CD4-positive, alpha-beta T cell (primary cell): ENCODE measurements around the gene CSRP1. TPM values are rescaled to one million over a fixed set of nuclear protein-coding genes. Genes with fewer than 3 reads are reported as not detected.

Experiments
- ATAC-seq: fragments of 200-7000 bp; cut with Tn5 transposase; one replicate; pipeline ENCODE4 v1.10.0; 2022; ENCODE audit warnings: mild to moderate bottlenecking; ENCODE audit not compliant: poor library complexity
- CTCF ChIA-PET: fragments of 350-600 bp; sonication (Branson Sonifier 250); formaldehyde crosslinking; loops from one replicate; lab custom pipeline; 2021; ENCODE audit warnings: antibody characterized with exemption, inconsistent platforms; lab: Charles Lee
- POLR2A ChIA-PET: fragments of 350-600 bp; sonication (Branson Sonifier 250); formaldehyde crosslinking; loops from one replicate; lab custom pipeline; 2021; ENCODE audit warnings: antibody characterized with exemption, inconsistent platforms; lab: Charles Lee
- DNase-seq, 14 experiments: peaks; one replicate each; pipeline ENCODE4 v3.0.0-alpha.2; 2013 to 2020; ENCODE audit warnings: mixed read lengths in 2 of 14
- H3K27ac ChIP-seq, 2 donors: one replicate each; pipeline versions ENCODE4 v1.5.1 to v1.7.0; 2013; ENCODE audit warnings: low read length in 2 of 2, low read depth in 1 of 2, mild to moderate bottlenecking in 1 of 2
- H3K27me3 ChIP-seq, 2 experiments: 1 replicate in 1 of 2; 2 replicates in 1 of 2; pipeline versions ENCODE4 v1.6.1 to v1.7.0; 2013; ENCODE audit warnings: low read length in 2 of 2, control low read depth in 1 of 2, mild to moderate bottlenecking in 1 of 2, moderate library complexity in 1 of 2; ENCODE audit not compliant: insufficient read depth in 2 of 2, control insufficient read depth in 1 of 2
- H3K36me3 ChIP-seq: one replicate; pipeline ENCODE4 v1.6.1; 2013; ENCODE audit warnings: low read length, control low read depth; ENCODE audit not compliant: insufficient read depth
- H3K4me1 ChIP-seq: one replicate; pipeline ENCODE4 v1.6.1; 2013; ENCODE audit warnings: low read length, control low read depth; ENCODE audit not compliant: insufficient read depth
- H3K4me3 ChIP-seq: one replicate; pipeline ENCODE4 v1.5.1; 2013; ENCODE audit warnings: mild to moderate bottlenecking, low read length, moderate library complexity
- H3K9me3 ChIP-seq, 2 experiments: 1 replicate in 1 of 2; 2 replicates in 1 of 2; pipeline versions ENCODE4 v1.6.1 to v1.7.0; 2013; ENCODE audit warnings: low read length in 2 of 2, mild to moderate bottlenecking in 2 of 2, control low read depth in 1 of 2, moderate library complexity in 1 of 2; ENCODE audit not compliant: control insufficient read depth in 1 of 2, insufficient read depth in 1 of 2
- H3K27ac Mint-ChIP-seq: one replicate; pipeline ENCODE4 v1.8.0; 2020; ENCODE audit warnings: mixed read lengths
- H3K27me3 Mint-ChIP-seq: one replicate; pipeline ENCODE4 v1.8.0; 2021; ENCODE audit warnings: mixed read lengths
- H3K36me3 Mint-ChIP-seq: one replicate; pipeline ENCODE4 v1.8.0; 2021; ENCODE audit warnings: low read depth, mixed read lengths
- H3K4me1 Mint-ChIP-seq: one replicate; pipeline ENCODE4 v1.8.0; 2021; ENCODE audit warnings: low read depth, mixed read lengths
- H3K4me3 Mint-ChIP-seq: one replicate; pipeline ENCODE4 v1.8.0; 2020; ENCODE audit warnings: mild to moderate bottlenecking, mixed read lengths
- H3K9me3 Mint-ChIP-seq: one replicate; pipeline ENCODE4 v1.8.0; 2020; ENCODE audit warnings: mixed read lengths
- intact Hi-C, 2 experiments: fragments of 100-400 bp; cut with DNase I in 1 of 2; cut with micrococcal nuclease in 1 of 2; formaldehyde crosslinking; loops; one replicate each; pipeline versions ENCODE4 v1.15.1 to v1.9.0; 2023 to 2025; cut with DNase I, micrococcal nuclease
- total RNA-seq, 174 experiments: library from RNA in 2 of 174; stranded (reverse) in 2 of 174; gene quantifications; one replicate each; pipeline ENCODE4 v1.2.3 and lab custom pipeline; 2021 to 2026
- TF ChIP-seq, protein P1 (sequence below): fragments of 200-600 bp; IDR thresholded peaks from one replicate; pipeline ENCODE4 v1.8.0; 2022; ENCODE audit warnings: antibody characterized with exemption, mild to moderate bottlenecking

Gene CSRP1
- total RNA-seq, 2 experiments from 2014 or later, result 34.8 to 39.9 TPM

- TF ChIP-seq, protein P1, sequence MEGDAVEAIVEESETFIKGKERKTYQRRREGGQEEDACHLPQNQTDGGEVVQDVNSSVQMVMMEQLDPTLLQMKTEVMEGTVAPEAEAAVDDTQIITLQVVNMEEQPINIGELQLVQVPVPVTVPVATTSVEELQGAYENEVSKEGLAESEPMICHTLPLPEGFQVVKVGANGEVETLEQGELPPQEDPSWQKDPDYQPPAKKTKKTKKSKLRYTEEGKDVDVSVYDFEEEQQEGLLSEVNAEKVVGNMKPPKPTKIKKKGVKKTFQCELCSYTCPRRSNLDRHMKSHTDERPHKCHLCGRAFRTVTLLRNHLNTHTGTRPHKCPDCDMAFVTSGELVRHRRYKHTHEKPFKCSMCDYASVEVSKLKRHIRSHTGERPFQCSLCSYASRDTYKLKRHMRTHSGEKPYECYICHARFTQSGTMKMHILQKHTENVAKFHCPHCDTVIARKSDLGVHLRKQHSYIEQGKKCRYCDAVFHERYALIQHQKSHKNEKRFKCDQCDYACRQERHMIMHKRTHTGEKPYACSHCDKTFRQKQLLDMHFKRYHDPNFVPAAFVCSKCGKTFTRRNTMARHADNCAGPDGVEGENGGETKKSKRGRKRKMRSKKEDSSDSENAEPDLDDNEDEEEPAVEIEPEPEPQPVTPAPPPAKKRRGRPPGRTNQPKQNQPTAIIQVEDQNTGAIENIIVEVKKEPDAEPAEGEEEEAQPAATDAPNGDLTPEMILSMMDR, result no peak
- Histone ChIP-seq H3K4me1 (peaks cover 17% of the 10 kb centered on the region), H3K4me3 (no peak overlapping the region), H3K36me3 (no peaks in the 10 kb centered on the region), H3K27ac (no peak overlapping the region), H3K27me3 (no peaks in the 10 kb centered on the region), H3K9me3 (no peaks in the 10 kb centered on the region)
- H3K27me3 Mint-ChIP-seq, result no peaks in the 10 kb centered on the region
- H3K27ac Mint-ChIP-seq, result no peak overlapping the region
- no peak for DNase-seq
- no peaks in the 10 kb centered on the region for H3K9me3 Mint-ChIP-seq
- peaks cover 2% of the 10 kb centered on the region for H3K36me3 Mint-ChIP-seq
- intact Hi-C loops, result no loop called here
- no peak overlapping the region for H3K4me3 Mint-ChIP-seq
- CTCF ChIA-PET, result interaction anchor here (2.4 to 8.0 kb wide), 3 partner anchors 9 to 64 kb away, joined by 27 to 187 read pairs (median 29); no protein-coding TSS in a partner anchor
- H3K4me1 Mint-ChIP-seq, result peaks cover 31% of the 10 kb centered on the region
- POLR2A ChIA-PET, result interaction anchor here (2.8 kb wide), 1 partner anchor 30 kb away, joined by 36 read pairs; no protein-coding TSS in a partner anchor
- no peak for ATAC-seq
Measured at GRCh38 chr1:201511396-201511940, 4.5 kb upstream of the CSRP1 start.

DNA sequence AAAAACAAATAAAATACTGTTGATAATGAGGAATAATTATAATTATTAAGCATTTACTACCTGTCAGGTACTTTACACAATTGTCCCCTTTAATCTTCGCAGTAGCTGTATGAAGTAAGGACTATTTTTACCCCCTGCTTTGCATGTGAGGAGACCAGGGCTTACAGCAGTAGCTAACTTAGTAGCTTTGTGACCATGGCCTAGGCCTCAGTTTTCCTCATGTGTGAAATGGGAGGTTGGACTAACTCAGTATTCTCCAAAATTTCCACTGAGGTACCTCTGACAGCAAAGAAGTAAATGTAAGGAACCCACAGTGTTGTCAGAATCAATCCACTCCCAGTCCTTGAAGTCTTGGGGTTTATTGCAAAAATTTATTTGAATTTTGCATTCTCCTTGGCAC lies 3.8 kb upstream of the CSRP1 start:
- no peak for DNase-seq
- no peak overlapping the region for H3K27ac Mint-ChIP-seq
- H3K27ac ChIP-seq, result no peak overlapping the region
- no peaks in the 10 kb centered on the region for H3K9me3 ChIP-seq
- no peaks in the 10 kb centered on the region for H3K27me3 Mint-ChIP-seq
- no peak overlapping the region for H3K4me3 Mint-ChIP-seq
- ChIA-PET POLR2A (no interaction called here), CTCF (interaction anchor here (8.0 kb wide), 1 partner anchor 31 kb away, joined by 187 read pairs; no protein-coding TSS in a partner anchor)
- intact Hi-C loops, result no loop called here
- H3K27me3 ChIP-seq, result no peaks in the 10 kb centered on the region
- peaks cover 38% of the 10 kb centered on the region for H3K4me1 Mint-ChIP-seq
- ATAC-seq, result no peak
- H3K36me3 ChIP-seq, result no peaks in the 10 kb centered on the region
- TF ChIP-seq, protein P1, result no peak
- no peaks in the 10 kb centered on the region for H3K36me3 Mint-ChIP-seq
- no peak overlapping the region for H3K4me3 ChIP-seq
- peaks cover 25% of the 10 kb centered on the region for H3K4me1 ChIP-seq
- no peaks in the 10 kb centered on the region for H3K9me3 Mint-ChIP-seq

DNA sequence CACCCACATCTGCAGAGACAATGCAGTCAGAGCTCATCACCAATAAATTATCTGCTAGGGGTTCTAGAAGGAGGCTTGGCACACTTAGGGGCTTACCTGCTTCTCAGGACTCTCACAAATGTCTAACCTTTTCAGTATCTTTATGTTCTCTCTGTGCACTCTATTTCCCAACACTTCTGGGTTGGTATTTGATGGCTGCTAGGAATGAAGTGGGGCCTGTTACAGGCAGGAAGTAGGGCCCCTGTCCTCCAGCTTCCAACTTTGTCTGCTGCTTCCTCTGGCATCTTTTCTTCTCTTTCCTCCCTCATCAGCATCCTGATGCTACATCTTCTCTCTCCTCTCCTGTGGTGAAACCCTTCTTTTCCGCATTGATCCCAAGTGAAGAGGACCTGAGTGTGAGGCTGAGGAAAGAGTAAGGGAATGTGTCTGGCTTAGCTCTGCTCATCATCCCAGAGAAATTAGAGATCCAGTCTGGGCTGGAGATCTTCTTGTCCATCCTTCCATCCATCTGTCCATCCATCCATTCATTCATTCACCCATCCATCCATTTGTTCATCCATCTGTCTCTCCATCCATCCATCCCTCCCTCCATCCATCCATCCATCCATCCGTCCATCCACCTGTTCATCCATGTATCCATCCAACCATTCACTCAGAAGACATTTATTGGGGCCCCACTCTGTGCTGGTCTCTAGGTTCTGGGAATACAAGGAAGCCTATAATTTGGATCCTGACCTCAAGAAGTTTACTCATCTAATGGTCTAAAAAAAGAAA lies 2.9 kb upstream of the CSRP1 start:
- H3K27me3 ChIP-seq, result no peaks in the 10 kb centered on the region
- Mint-ChIP-seq H3K27ac (peak overlapping the region; percentile 42), H3K4me3 (peak overlapping the region; percentile 68), H3K4me1 (peaks cover 47% of the 10 kb centered on the region), H3K36me3 (no peaks in the 10 kb centered on the region), H3K9me3 (no peaks in the 10 kb centered on the region), H3K27me3 (no peaks in the 10 kb centered on the region)
- ATAC-seq (no peak), DNase-seq (no peak)
- peaks cover 34% of the 10 kb centered on the region for H3K4me1 ChIP-seq
- H3K4me3 ChIP-seq, result no peak overlapping the region
- intact Hi-C loops, result loop anchor here in 1 of 2 experiments (5.0 to 10.0 kb wide), 2 partner anchors 355 to 443 kb away; partner anchors contain the start of gene TMEM9
- no peak overlapping the region for H3K27ac ChIP-seq
- H3K36me3 ChIP-seq, result no peaks in the 10 kb centered on the region
- TF ChIP-seq, protein P1, result no peak
- H3K9me3 ChIP-seq, result no peaks in the 10 kb centered on the region
- ChIA-PET CTCF (interaction anchor here (8.0 kb wide), 1 partner anchor 30 kb away, joined by 187 read pairs; no protein-coding TSS in a partner anchor), POLR2A (no interaction called here)
